A673 (cell line): Measurements from ENCODE around the gene GUK1.

Source experiments
- CTCF ChIP-seq: fragments of 300-800, 200-600 bp; sonication (generic); conservative IDR thresholded peaks from 2 replicates; pipeline ENCODE4 v1.5.1; 2017; ENCODE audit warnings: low read depth, mild to moderate bottlenecking, antibody characterized with exemption, low read length, moderate library complexity, mixed read lengths
- EZH2 ChIP-seq: fragments of 200-600 bp; sonication (generic); IDR thresholded peaks from 2 replicates; pipeline ENCODE4 v1.6.1; 2017; ENCODE audit warnings: borderline replicate concordance, low read depth, mild to moderate bottlenecking, mixed read lengths, antibody characterized with exemption, low read length; ENCODE audit not compliant: poor library complexity, severe bottlenecking

GRCh38 chr1:228160201-228160761 is 20.2 kb downstream of the GUK1 start:
- TF ChIP-seq CTCF (no peak), EZH2 (no peak)
